Measurements from ENCODE around the gene GARS1.

Gene GARS1

GRCh38 chr7:30646154-30646553, 51.5 kb downstream of the GARS1 start:
- H3K4me3 ChIP-seq (replicated peaks; ENCODE audit: insufficient read depth, low read length): no peak overlapping the region
- TF ChIP-seq, protein P1, sequence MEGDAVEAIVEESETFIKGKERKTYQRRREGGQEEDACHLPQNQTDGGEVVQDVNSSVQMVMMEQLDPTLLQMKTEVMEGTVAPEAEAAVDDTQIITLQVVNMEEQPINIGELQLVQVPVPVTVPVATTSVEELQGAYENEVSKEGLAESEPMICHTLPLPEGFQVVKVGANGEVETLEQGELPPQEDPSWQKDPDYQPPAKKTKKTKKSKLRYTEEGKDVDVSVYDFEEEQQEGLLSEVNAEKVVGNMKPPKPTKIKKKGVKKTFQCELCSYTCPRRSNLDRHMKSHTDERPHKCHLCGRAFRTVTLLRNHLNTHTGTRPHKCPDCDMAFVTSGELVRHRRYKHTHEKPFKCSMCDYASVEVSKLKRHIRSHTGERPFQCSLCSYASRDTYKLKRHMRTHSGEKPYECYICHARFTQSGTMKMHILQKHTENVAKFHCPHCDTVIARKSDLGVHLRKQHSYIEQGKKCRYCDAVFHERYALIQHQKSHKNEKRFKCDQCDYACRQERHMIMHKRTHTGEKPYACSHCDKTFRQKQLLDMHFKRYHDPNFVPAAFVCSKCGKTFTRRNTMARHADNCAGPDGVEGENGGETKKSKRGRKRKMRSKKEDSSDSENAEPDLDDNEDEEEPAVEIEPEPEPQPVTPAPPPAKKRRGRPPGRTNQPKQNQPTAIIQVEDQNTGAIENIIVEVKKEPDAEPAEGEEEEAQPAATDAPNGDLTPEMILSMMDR (IDR thresholded peaks at IDR 0.05; ENCODE audit: insufficient read depth, low read length): no peak
- TF ChIP-seq GABPA (IDR thresholded peaks at IDR 0.05; ENCODE audit: low read depth) (no peak), POLR2AphosphoS5 (IDR thresholded peaks at IDR 0.05; ENCODE audit: low read depth) (no peak), SPI1 (IDR thresholded peaks at IDR 0.05; ENCODE audit: borderline replicate concordance, low read depth) (no peak)
- TF ChIP-seq, protein P2, sequence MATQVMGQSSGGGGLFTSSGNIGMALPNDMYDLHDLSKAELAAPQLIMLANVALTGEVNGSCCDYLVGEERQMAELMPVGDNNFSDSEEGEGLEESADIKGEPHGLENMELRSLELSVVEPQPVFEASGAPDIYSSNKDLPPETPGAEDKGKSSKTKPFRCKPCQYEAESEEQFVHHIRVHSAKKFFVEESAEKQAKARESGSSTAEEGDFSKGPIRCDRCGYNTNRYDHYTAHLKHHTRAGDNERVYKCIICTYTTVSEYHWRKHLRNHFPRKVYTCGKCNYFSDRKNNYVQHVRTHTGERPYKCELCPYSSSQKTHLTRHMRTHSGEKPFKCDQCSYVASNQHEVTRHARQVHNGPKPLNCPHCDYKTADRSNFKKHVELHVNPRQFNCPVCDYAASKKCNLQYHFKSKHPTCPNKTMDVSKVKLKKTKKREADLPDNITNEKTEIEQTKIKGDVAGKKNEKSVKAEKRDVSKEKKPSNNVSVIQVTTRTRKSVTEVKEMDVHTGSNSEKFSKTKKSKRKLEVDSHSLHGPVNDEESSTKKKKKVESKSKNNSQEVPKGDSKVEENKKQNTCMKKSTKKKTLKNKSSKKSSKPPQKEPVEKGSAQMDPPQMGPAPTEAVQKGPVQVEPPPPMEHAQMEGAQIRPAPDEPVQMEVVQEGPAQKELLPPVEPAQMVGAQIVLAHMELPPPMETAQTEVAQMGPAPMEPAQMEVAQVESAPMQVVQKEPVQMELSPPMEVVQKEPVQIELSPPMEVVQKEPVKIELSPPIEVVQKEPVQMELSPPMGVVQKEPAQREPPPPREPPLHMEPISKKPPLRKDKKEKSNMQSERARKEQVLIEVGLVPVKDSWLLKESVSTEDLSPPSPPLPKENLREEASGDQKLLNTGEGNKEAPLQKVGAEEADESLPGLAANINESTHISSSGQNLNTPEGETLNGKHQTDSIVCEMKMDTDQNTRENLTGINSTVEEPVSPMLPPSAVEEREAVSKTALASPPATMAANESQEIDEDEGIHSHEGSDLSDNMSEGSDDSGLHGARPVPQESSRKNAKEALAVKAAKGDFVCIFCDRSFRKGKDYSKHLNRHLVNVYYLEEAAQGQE (IDR thresholded peaks at IDR 0.05; ENCODE audit: insufficient replicate concordance, low read depth): no peak
- DNase-seq (ENCODE audit: low read depth in 1 of 2, low spot score in 1 of 2): no peak
- H3K27ac ChIP-seq (replicated peaks): no peak overlapping the region
- H3K27me3 ChIP-seq (ENCODE audit: insufficient read depth, poor library complexity, severe bottlenecking): no peaks in the 10 kb centered on the region

- no peak for DNase-seq (ENCODE audit: low read depth in 1 of 2, low spot score in 1 of 2)
- no peak for TF ChIP-seq SPI1 (IDR thresholded peaks at IDR 0.05; ENCODE audit: borderline replicate concordance, low read depth)
- TF ChIP-seq POLR2AphosphoS5 (IDR thresholded peaks at IDR 0.05; ENCODE audit: low read depth): no peak
- TF ChIP-seq, protein P2 (IDR thresholded peaks at IDR 0.05; ENCODE audit: insufficient replicate concordance, low read depth): no peak
- TF ChIP-seq GABPA (IDR thresholded peaks at IDR 0.05; ENCODE audit: low read depth): no peak
- TF ChIP-seq, protein P1 (IDR thresholded peaks at IDR 0.05; ENCODE audit: insufficient read depth, low read length): no peak
- no peak overlapping the region for H3K4me3 ChIP-seq (replicated peaks; ENCODE audit: insufficient read depth, low read length)
- H3K27me3 ChIP-seq (ENCODE audit: insufficient read depth, poor library complexity, severe bottlenecking): no peaks in the 10 kb centered on the region
- H3K27ac ChIP-seq (replicated peaks): no peak overlapping the region
Measured at GRCh38 chr7:30647589-30648364, 53.1 kb downstream of the GARS1 start.

- H3K4me3 ChIP-seq (replicated peaks; ENCODE audit: insufficient read depth, low read length): no peak overlapping the region
- TF ChIP-seq, protein P1 (IDR thresholded peaks at IDR 0.05; ENCODE audit: insufficient read depth, low read length): no peak
- TF ChIP-seq SPI1 (IDR thresholded peaks at IDR 0.05; ENCODE audit: borderline replicate concordance, low read depth) (no peak), POLR2AphosphoS5 (IDR thresholded peaks at IDR 0.05; ENCODE audit: low read depth) (no peak), GABPA (IDR thresholded peaks at IDR 0.05; ENCODE audit: low read depth) (no peak)
- TF ChIP-seq, protein P2 (IDR thresholded peaks at IDR 0.05; ENCODE audit: insufficient replicate concordance, low read depth): no peak
- no peaks in the 10 kb centered on the region for H3K27me3 ChIP-seq (ENCODE audit: insufficient read depth, poor library complexity, severe bottlenecking)
- DNase-seq (ENCODE audit: low read depth in 1 of 2, low spot score in 1 of 2): no peak
- no peak overlapping the region for H3K27ac ChIP-seq (replicated peaks)
Measured at GRCh38 chr7:30648744-30649540, 54.3 kb downstream of the GARS1 start.

Data from HL-60 (cell line).